Esophagus muscularis mucosa (tissue), 4 donors: Measurements from ENCODE around the gene VSTM2B. TPM values are rescaled to one million over a fixed set of nuclear protein-coding genes. Genes with fewer than 3 reads are reported as not detected.
A peak's percentile ranks its signal among the peaks of the same experiment; 100 is the strongest.

ENCODE experiments used
- DNase-seq: peaks from one replicate; pipeline ENCODE4 v3.0.0-alpha.2; 2017; ENCODE audit errors: extremely low spot score
- H3K27ac ChIP-seq, 4 donors: fragments of 200-600 bp; sonication (generic); replicated peaks in 1 of 4; 1 replicate in 3 of 4; 2 replicates in 1 of 4; pipeline ENCODE4 v1.5.1; 2016 to 2019; ENCODE audit warnings: mild to moderate bottlenecking in 1 of 4
- H3K27me3 ChIP-seq, 4 donors: fragments of 200-600 bp; sonication (generic); one replicate each; pipeline versions ENCODE4 v1.5.1 to v1.6.0; 2016 to 2019
- H3K36me3 ChIP-seq, 4 donors: fragments of 200-600 bp; sonication (generic); one replicate each; pipeline ENCODE4 v1.5.1; 2016 to 2019
- H3K4me1 ChIP-seq, 4 donors: fragments of 200-600 bp; sonication (generic); one replicate each; pipeline ENCODE4 v1.5.1; 2016 to 2019
- H3K4me3 ChIP-seq, 4 donors: fragments of 200-600 bp; sonication (generic); 1 replicate in 2 of 4; 2 replicates in 2 of 4; pipeline ENCODE4 v1.5.1; 2016 to 2019; ENCODE audit warnings: mild to moderate bottlenecking in 4 of 4, moderate library complexity in 1 of 4
- H3K9me3 ChIP-seq, 4 donors: fragments of 200-600 bp; sonication (generic); 1 replicate in 3 of 4; 2 replicates in 1 of 4; pipeline ENCODE4 v1.5.1; 2016 to 2019
- CTCF ChIP-seq, 3 experiments: fragments of 200-600 bp in 2 of 3; fragments of 450-650 bp in 1 of 3; sonication (generic) in 2 of 3; IDR thresholded peaks; one replicate each; pipeline ENCODE4 v1.5.1; 2017 to 2019; ENCODE audit warnings: antibody characterized with exemption in 3 of 3, mild to moderate bottlenecking in 2 of 3, moderate library complexity in 1 of 3
- EP300 ChIP-seq: sonication (generic); formaldehyde crosslinking; IDR thresholded peaks from one replicate; pipeline ENCODE4 v1.6.1; 2017; ENCODE audit warnings: antibody characterized with exemption
- POLR2A ChIP-seq: fragments of 450-650 bp; IDR thresholded peaks from one replicate; pipeline ENCODE4 v1.6.1; 2017; ENCODE audit warnings: antibody characterized with exemption, moderate library complexity, mild to moderate bottlenecking, low read depth
- POLR2AphosphoS5 ChIP-seq, 2 donors: sonication (generic); formaldehyde crosslinking; IDR thresholded peaks; one replicate each; pipeline ENCODE4 v1.6.1; 2017; ENCODE audit warnings: antibody characterized with exemption in 2 of 2
- WGBS: methylation state at CpG from one replicate; pipeline ENCODE4 v1.1.5; 2018; 5-methylcytosine and 5-hydroxymethylcytosine counted together
- intact Hi-C: fragments of 100-400 bp; cut with DNase I; formaldehyde crosslinking; loops from one replicate; pipeline ENCODE4 v1.15.1; 2023
- total RNA-seq, 4 donors: library from RNA; depleted of rRNA; stranded (reverse); fragments of >200 nt; gene quantifications; one replicate each; pipeline versions ENCODE4 v1.1.0 to v1.2.1, GENCODE V29; 2016

The VSTM2B gene
- under 1 TPM in 2 of 4 donors, not detected in 2; 0.23 to 0.33 TPM for total RNA-seq

GRCh38 chr19:29525901-29526729 is at the start of gene VSTM2B:
Gene VSTM2B, plus strand, starts transcription at chr19:29525994. Its CDS starts 590 bp downstream, at chr19:29526584.
- H3K9me3 ChIP-seq = no peaks in the 10 kb centered on the region
- peak within 1 kb of the TSS; percentile 25 to 33 (median 28) for H3K4me3 ChIP-seq
- no peak within 1 kb of the TSS for H3K27ac ChIP-seq
- H3K36me3 ChIP-seq = no peaks in the 10 kb centered on the region
- DNase-seq = no peak
- intact Hi-C loops = no loop called here
- WGBS = 1% methylated on average over 30 of the region's 104 CpGs
- TF ChIP-seq POLR2A (no peak), CTCF (IDR thresholded peaks at IDR 0.05) (no peak), POLR2AphosphoS5 (IDR thresholded peaks at IDR 0.05) (no peak), EP300 (no peak)
- peaks cover 6 to 98% (median 58%) of the 10 kb centered on the region in 4 donors for H3K27me3 ChIP-seq
- H3K4me1 ChIP-seq = peaks cover 35 to 62% (median 59%) of the 10 kb centered on the region in 4 donors

- Histone ChIP-seq H3K4me3 (no peak overlapping the region), H3K27me3 (peaks cover 0 to 30% (median 0%) of the 10 kb centered on the region in 4 donors), H3K27ac (no peak overlapping the region), H3K4me1 (no peaks in the 10 kb centered on the region), H3K9me3 (no peaks in the 10 kb centered on the region), H3K36me3 (no peaks in the 10 kb centered on the region)
- intact Hi-C loops = no loop called here
- WGBS = 50% methylated on average over 4 of the region's 4 CpGs
- peak; percentile 78 for DNase-seq
- TF ChIP-seq CTCF (IDR thresholded peaks at IDR 0.05) (no peak), EP300 (no peak), POLR2AphosphoS5 (IDR thresholded peaks at IDR 0.05) (no peak), POLR2A (no peak)
Measured at GRCh38 chr19:29476528-29476927, 49.3 kb upstream of the VSTM2B start.

GRCh38 chr19:29477831-29478577 is 47.8 kb upstream of the VSTM2B start:
- intact Hi-C loops = no loop called here
- 88% methylated on average over 14 of the region's 16 CpGs for WGBS
- no peaks in the 10 kb centered on the region for H3K9me3 ChIP-seq
- no peak overlapping the region for H3K27ac ChIP-seq
- peaks cover 0 to 30% (median 0%) of the 10 kb centered on the region in 4 donors for H3K27me3 ChIP-seq
- peak; percentile 72 for DNase-seq
- H3K4me3 ChIP-seq = no peak overlapping the region
- H3K36me3 ChIP-seq = no peaks in the 10 kb centered on the region
- TF ChIP-seq EP300 (no peak), POLR2A (no peak), POLR2AphosphoS5 (IDR thresholded peaks at IDR 0.05) (no peak), CTCF (IDR thresholded peaks at IDR 0.05) (no peak)
- peaks cover 0 to 2% (median 0%) of the 10 kb centered on the region in 4 donors for H3K4me1 ChIP-seq

- H3K4me1 ChIP-seq = peaks cover 0 to 3% (median 0%) of the 10 kb centered on the region in 4 donors
- peak; percentile 57 for DNase-seq
- H3K9me3 ChIP-seq = no peaks in the 10 kb centered on the region
- 83% methylated on average over 22 of the region's 34 CpGs for WGBS
- intact Hi-C loops = no loop called here
- no peak overlapping the region for H3K27ac ChIP-seq
- TF ChIP-seq CTCF (IDR thresholded peaks at IDR 0.05) (peak in 2 of 3 experiments; percentile 18 to 46), POLR2AphosphoS5 (IDR thresholded peaks at IDR 0.05) (no peak)
- peaks cover 0 to 30% (median 0%) of the 10 kb centered on the region in 4 donors for H3K27me3 ChIP-seq
- no peaks in the 10 kb centered on the region for H3K36me3 ChIP-seq
- no peak overlapping the region for H3K4me3 ChIP-seq
Measured at GRCh38 chr19:29478578-29479565, 46.9 kb upstream of the VSTM2B start.
